ENCODE measurements around the gene DMD.

GRCh38 chrX:31232506-31232905 is 1978.8 kb downstream of the DMD start:
- TF ChIP-seq, protein P1, sequence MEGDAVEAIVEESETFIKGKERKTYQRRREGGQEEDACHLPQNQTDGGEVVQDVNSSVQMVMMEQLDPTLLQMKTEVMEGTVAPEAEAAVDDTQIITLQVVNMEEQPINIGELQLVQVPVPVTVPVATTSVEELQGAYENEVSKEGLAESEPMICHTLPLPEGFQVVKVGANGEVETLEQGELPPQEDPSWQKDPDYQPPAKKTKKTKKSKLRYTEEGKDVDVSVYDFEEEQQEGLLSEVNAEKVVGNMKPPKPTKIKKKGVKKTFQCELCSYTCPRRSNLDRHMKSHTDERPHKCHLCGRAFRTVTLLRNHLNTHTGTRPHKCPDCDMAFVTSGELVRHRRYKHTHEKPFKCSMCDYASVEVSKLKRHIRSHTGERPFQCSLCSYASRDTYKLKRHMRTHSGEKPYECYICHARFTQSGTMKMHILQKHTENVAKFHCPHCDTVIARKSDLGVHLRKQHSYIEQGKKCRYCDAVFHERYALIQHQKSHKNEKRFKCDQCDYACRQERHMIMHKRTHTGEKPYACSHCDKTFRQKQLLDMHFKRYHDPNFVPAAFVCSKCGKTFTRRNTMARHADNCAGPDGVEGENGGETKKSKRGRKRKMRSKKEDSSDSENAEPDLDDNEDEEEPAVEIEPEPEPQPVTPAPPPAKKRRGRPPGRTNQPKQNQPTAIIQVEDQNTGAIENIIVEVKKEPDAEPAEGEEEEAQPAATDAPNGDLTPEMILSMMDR (IDR thresholded peaks at IDR 0.05; ENCODE audit: low read depth, low read length): no peak
- no peak for TF ChIP-seq POLR2A (IDR thresholded peaks at IDR 0.05; ENCODE audit: extremely low read depth, insufficient read length)
- TF ChIP-seq, protein P2, sequence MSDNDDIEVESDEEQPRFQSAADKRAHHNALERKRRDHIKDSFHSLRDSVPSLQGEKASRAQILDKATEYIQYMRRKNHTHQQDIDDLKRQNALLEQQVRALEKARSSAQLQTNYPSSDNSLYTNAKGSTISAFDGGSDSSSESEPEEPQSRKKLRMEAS (IDR thresholded peaks at IDR 0.05; ENCODE audit: low read depth, low read length): no peak

Measured in NB4 (cell line).